ENCODE measurements around the gene HRH4.

HRH4 gene

GRCh38 chr18:24502667-24503523 lies 42.5 kb downstream of the HRH4 start:
- Mint-ChIP-seq H3K4me3 (no peak overlapping the region), H3K4me1 (no peaks in the 10 kb centered on the region), H3K27me3 (peaks cover 15% of the 10 kb centered on the region), H3K27ac (no peak overlapping the region), H3K36me3 (no peaks in the 10 kb centered on the region), H3K9me3 (no peaks in the 10 kb centered on the region)
- CTCF ChIA-PET: interaction anchor here (2.4 kb wide), 1 partner anchor 14 kb away, joined by 13 read pairs; no protein-coding TSS in a partner anchor
- no peak for DNase-seq

- H3K27me3 Mint-ChIP-seq: peaks cover 9% of the 10 kb centered on the region
Measured at GRCh38 chr18:24504401-24504800, 44.0 kb downstream of the HRH4 start.

GRCh38 chr18:24506175-24506574 lies 45.7 kb downstream of the HRH4 start:
- Mint-ChIP-seq H3K27ac (no peak overlapping the region), H3K36me3 (no peaks in the 10 kb centered on the region), H3K27me3 (peaks cover 6% of the 10 kb centered on the region), H3K9me3 (no peaks in the 10 kb centered on the region), H3K4me1 (no peaks in the 10 kb centered on the region), H3K4me3 (no peak overlapping the region)
- CTCF ChIA-PET: no interaction called here
- DNase-seq: no peak

More at GRCh38 chr18:24504401-24504800, 44.0 kb downstream of the HRH4 start:
- CTCF ChIA-PET: interaction anchor here (0.8 kb wide), 1 partner anchor 145 kb away, joined by 3 read pairs; no protein-coding TSS in a partner anchor
- Mint-ChIP-seq H3K4me1 (no peaks in the 10 kb centered on the region), H3K9me3 (no peaks in the 10 kb centered on the region), H3K4me3 (no peak overlapping the region), H3K27ac (no peak overlapping the region), H3K36me3 (no peaks in the 10 kb centered on the region)
- DNase-seq: no peak

DNA sequence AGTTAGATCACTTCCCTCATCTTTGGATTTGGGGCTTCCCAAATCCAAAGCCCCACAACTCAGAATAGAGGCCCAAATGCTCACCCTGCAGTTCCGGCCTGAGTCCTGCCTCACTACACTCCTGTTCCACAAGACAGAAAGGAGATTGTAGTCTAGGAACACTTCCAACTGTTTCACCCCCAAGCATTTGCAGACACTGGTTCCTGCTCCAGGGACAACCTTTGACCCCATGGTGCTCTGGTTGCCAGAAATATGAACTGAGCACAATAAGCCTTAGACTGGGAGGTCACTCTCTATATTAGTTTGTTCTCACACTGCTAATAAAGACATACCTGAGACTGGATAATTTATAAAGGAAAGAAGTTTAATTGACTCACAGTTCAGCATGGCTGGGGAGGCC lies 49.0 kb downstream of the HRH4 start:
- Mint-ChIP-seq H3K4me3 (no peak overlapping the region), H3K4me1 (no peaks in the 10 kb centered on the region), H3K27me3 (no peaks in the 10 kb centered on the region), H3K27ac (no peak overlapping the region), H3K9me3 (no peaks in the 10 kb centered on the region), H3K36me3 (no peaks in the 10 kb centered on the region)
- no peak for DNase-seq
- CTCF ChIA-PET: no interaction called here

DNA sequence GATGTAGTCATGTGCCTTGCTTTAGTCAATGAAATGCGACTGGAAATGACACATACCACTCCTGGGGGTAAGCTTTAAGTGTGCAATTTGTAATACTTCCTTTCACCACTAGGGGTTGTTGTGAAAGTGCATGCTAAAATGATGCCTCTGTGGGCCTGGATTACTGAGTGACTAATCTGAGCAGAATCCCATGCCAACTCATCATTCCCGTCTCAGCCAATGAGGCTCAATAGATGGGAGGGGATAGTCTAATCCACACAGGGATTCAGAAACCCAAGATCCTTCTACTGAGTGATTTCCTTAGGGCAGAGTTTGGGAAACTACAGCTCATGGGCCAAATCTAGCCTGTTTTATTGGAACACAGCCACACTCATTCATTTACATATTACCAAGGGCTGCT lies 54.0 kb downstream of the HRH4 start:
- Mint-ChIP-seq H3K27ac (no peak overlapping the region), H3K36me3 (no peaks in the 10 kb centered on the region), H3K4me3 (no peak overlapping the region), H3K9me3 (no peaks in the 10 kb centered on the region), H3K27me3 (no peaks in the 10 kb centered on the region), H3K4me1 (no peaks in the 10 kb centered on the region)
- DNase-seq: no peak
- CTCF ChIA-PET: interaction anchor here (0.6 to 1.6 kb wide), 9 partner anchors 10 to 137 kb away, joined by 3 to 5 read pairs (median 3); no protein-coding TSS in a partner anchor

- Mint-ChIP-seq H3K27ac (no peak overlapping the region), H3K9me3 (no peaks in the 10 kb centered on the region), H3K36me3 (no peaks in the 10 kb centered on the region), H3K27me3 (no peaks in the 10 kb centered on the region), H3K4me1 (no peaks in the 10 kb centered on the region), H3K4me3 (no peak overlapping the region)
- CTCF ChIA-PET: no interaction called here
- no peak for DNase-seq
Measured at GRCh38 chr18:24515721-24516120, 55.3 kb downstream of the HRH4 start.

DNA sequence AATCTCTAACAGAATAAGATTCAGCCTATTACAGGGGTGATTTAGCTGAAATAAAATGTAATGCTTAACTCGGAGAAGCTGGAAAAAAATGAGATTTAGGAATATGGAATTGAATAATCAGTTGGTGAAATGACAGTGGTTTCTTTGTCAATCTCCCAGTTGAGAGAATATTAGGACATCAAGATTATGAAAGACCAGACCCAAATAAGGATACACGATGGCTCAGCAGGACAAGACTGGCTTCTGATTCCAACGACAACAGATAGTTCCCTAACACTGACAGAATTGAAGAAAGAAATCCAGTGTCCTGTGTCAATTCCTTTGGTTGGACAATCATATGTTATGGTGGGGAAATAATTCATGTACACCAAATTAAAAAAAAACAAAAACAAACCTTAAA lies 55.8 kb downstream of the HRH4 start:
- Mint-ChIP-seq H3K36me3 (no peaks in the 10 kb centered on the region), H3K4me1 (no peaks in the 10 kb centered on the region), H3K9me3 (no peaks in the 10 kb centered on the region), H3K27me3 (no peaks in the 10 kb centered on the region), H3K27ac (no peak overlapping the region), H3K4me3 (no peak overlapping the region)
- DNase-seq: no peak
- CTCF ChIA-PET: no interaction called here

GRCh38 chr18:24517554-24517953 lies 57.1 kb downstream of the HRH4 start:
- Mint-ChIP-seq H3K27ac (no peak overlapping the region), H3K4me1 (no peaks in the 10 kb centered on the region), H3K27me3 (no peaks in the 10 kb centered on the region), H3K36me3 (no peaks in the 10 kb centered on the region), H3K4me3 (no peak overlapping the region), H3K9me3 (no peaks in the 10 kb centered on the region)
- CTCF ChIA-PET: no interaction called here
- no peak for DNase-seq

- no peak overlapping the region for H3K27ac Mint-ChIP-seq
- H3K36me3 Mint-ChIP-seq: no peaks in the 10 kb centered on the region
- no peaks in the 10 kb centered on the region for H3K27me3 Mint-ChIP-seq
- no peaks in the 10 kb centered on the region for H3K9me3 Mint-ChIP-seq
- H3K4me3 Mint-ChIP-seq: no peak overlapping the region
- no peak for DNase-seq
- CTCF ChIA-PET: no interaction called here
- no peaks in the 10 kb centered on the region for H3K4me1 Mint-ChIP-seq
Measured at GRCh38 chr18:24518596-24518995, 58.2 kb downstream of the HRH4 start.

Data from activated naive CD4-positive, alpha-beta T cell treated with anti-CD3 and anti-CD28 coated beads, Interleukin-2, amount 10 ng/mL, durations not matched to agents 7 days and 5 days (primary cell).